Measurements from ENCODE around the gene FRYL. TPM values are rescaled to one million over a fixed set of nuclear protein-coding genes. Genes with fewer than 3 reads are reported as not detected.
"Not testable (repeated sequence)": the region's sequence is repeated elsewhere in the genome, so short reads cannot be mapped to it uniquely, and the experiment has no call there.

Gene FRYL
- 10 to 100 TPM; 43.2 to 92.5 (median 62.1) TPM for total RNA-seq

GRCh38 chr4:48779998-48780864, at the start of gene FRYL:
Gene FRYL, minus strand, starts transcription at chr4:48780279. Its CDS starts 145,869 bp downstream, at chr4:48634410.
- Histone ChIP-seq H3K27ac (peak within 1 kb of the TSS; percentile 86 to 98 (median 98)), H3K36me3 (no peaks in the 10 kb centered on the region), H3K27me3 (no peaks in the 10 kb centered on the region), H3K4me3 (peak within 1 kb of the TSS; percentile 70 to 77), H3K4me1 (peaks cover 5 to 41% (median 23%) of the 10 kb centered on the region in 3 donors), H3K9me3 (no peaks in the 10 kb centered on the region)
- TF ChIP-seq POLR2AphosphoS5 (IDR thresholded peaks at IDR 0.05), result peak; percentile 79
- TF ChIP-seq CTCF (IDR thresholded peaks at IDR 0.05), result no peak
- no peak for TF ChIP-seq EP300 (IDR thresholded peaks at IDR 0.05)
- peak in 1 of 2 donors; percentile 25 for TF ChIP-seq POLR2A (IDR thresholded peaks at IDR 0.05)
- ATAC-seq, result peak; percentile 98
- 1% methylated on average over 25 to 33 of the region's 51 CpGs for WGBS, 2 donors (ENCODE audit: low coverage in 1 of 2)

GRCh38 chr4:48827622-48828021, 47.5 kb upstream of the FRYL start:
- Histone ChIP-seq H3K36me3 (no peaks in the 10 kb centered on the region), H3K27me3 (peaks cover 7% of the 10 kb centered on the region), H3K4me1 (peaks cover 0 to 10% (median 0%) of the 10 kb centered on the region in 3 donors), H3K9me3 (no peaks in the 10 kb centered on the region), H3K4me3 (no peak overlapping the region), H3K27ac (no peak overlapping the region)
- 82 to 89% methylated on average over 4 of the region's 5 CpGs for WGBS, 2 donors (ENCODE audit: low coverage in 1 of 2)
- no peak for ATAC-seq
- TF ChIP-seq CTCF (IDR thresholded peaks at IDR 0.05) (no peak), POLR2A (IDR thresholded peaks at IDR 0.05) (no peak), POLR2AphosphoS5 (IDR thresholded peaks at IDR 0.05) (no peak), EP300 (IDR thresholded peaks at IDR 0.05) (no peak)

- not testable (repeated sequence) for H3K9me3 ChIP-seq, H3K27ac ChIP-seq, H3K4me3 ChIP-seq, ATAC-seq, H3K4me1 ChIP-seq, H3K36me3 ChIP-seq
- H3K27me3 ChIP-seq, result peaks cover 25% of the 10 kb centered on the region
- WGBS, 2 donors (ENCODE audit: low coverage in 1 of 2), result 66 to 67% methylated on average over 2 of the region's 2 CpGs
These were observed 41.4 kb upstream of the FRYL start for GRCh38 chr4:48821431-48821830.

GRCh38 chr4:48816971-48817370, 36.9 kb upstream of the FRYL start:
- Histone ChIP-seq H3K4me3 (no peak overlapping the region), H3K4me1 (no peaks in the 10 kb centered on the region), H3K27ac (no peak overlapping the region), H3K27me3 (peaks cover 20% of the 10 kb centered on the region), H3K36me3 (no peaks in the 10 kb centered on the region), H3K9me3 (peaks cover 0 to under 1% (median 0%) of the 10 kb centered on the region in 3 donors)
- TF ChIP-seq POLR2A (IDR thresholded peaks at IDR 0.05) (no peak), POLR2AphosphoS5 (IDR thresholded peaks at IDR 0.05) (no peak), CTCF (IDR thresholded peaks at IDR 0.05) (no peak), EP300 (IDR thresholded peaks at IDR 0.05) (no peak)
- no peak for ATAC-seq
- WGBS, 2 donors (ENCODE audit: low coverage in 1 of 2), result 63 to 67% methylated on average over 1 to 5 of the region's 6 CpGs

- not testable (repeated sequence) for H3K36me3 ChIP-seq, H3K9me3 ChIP-seq, H3K27ac ChIP-seq, ATAC-seq, H3K4me3 ChIP-seq, H3K4me1 ChIP-seq
- peaks cover 20% of the 10 kb centered on the region for H3K27me3 ChIP-seq
- WGBS, 2 donors (ENCODE audit: low coverage in 1 of 2), result 68 to 90% methylated on average over 6 to 7 of the region's 7 CpGs
These were observed 36.2 kb upstream of the FRYL start for GRCh38 chr4:48816297-48816696.

GRCh38 chr4:48815483-48815882, 35.4 kb upstream of the FRYL start:
- WGBS, 2 donors (ENCODE audit: low coverage in 1 of 2), result 53 to 89% methylated on average over 2 of the region's 2 CpGs

More at GRCh38 chr4:48815483-48815882, 35.4 kb upstream of the FRYL start:
- Histone ChIP-seq H3K36me3 (no peaks in the 10 kb centered on the region), H3K27me3 (peaks cover 20% of the 10 kb centered on the region), H3K27ac (no peak overlapping the region), H3K4me3 (no peak overlapping the region), H3K4me1 (no peaks in the 10 kb centered on the region), H3K9me3 (no peaks in the 10 kb centered on the region)
- no peak for ATAC-seq
- TF ChIP-seq POLR2A (IDR thresholded peaks at IDR 0.05) (no peak), POLR2AphosphoS5 (IDR thresholded peaks at IDR 0.05) (no peak), EP300 (IDR thresholded peaks at IDR 0.05) (no peak), CTCF (IDR thresholded peaks at IDR 0.05) (no peak)
